NCI-H128 (cell line): ENCODE data around the gene LILRB3.
"Not testable (repeated sequence)": the region's sequence is repeated elsewhere in the genome, so short reads cannot be mapped to it uniquely, and the experiment has no call there.

Source experiments
- DNase-seq: peaks from one replicate; lab custom pipeline; 2025; ENCODE audit not compliant: unreplicated experiment; lab: John Stamatoyannopoulos, UW

Gene LILRB3

DNA sequence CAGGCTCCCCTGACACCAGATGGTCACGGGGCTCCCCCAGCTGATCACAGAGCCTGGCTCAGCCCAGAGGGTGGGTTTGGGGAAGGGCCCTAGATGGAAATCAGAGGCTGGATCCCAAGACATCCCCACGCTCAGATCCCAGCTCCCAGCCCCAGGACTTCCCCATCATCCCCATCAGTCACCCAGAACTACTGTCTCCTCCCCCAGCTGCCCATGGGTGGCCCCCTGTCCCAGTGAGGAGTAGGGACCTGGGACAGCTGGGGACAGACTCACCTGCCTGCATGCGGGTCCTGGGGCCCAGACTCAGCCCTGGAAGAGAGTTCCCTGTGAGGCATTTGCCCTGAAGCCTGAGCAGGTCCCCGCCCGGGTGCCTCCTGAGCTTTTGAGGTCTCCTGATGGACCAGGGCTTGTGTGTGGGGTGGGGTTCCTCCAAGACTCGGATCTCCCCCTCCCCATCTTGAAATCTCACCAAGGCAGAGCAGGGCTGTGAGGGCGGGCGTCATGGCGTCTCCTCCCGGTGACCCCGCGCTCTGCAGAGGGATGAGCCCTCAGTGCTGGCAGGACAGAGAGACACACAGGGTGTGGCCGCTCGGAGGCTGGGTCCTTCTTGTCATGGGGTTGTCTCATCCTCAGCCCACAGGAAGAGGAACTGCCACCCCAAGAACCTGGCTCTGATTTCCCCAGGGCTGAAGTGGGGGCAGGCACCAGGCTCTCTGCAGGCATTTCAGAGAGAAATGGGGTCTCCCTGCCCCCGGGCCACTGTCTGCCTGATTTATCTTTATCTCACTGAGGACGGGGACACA is at the start of gene LILRB3:
Gene LILRB3 (minus strand): TSS at position 534 of the 803 bp plus-strand sequence. CDS start 31 bp downstream, at position 503.
- DNase-seq: not testable (repeated sequence)

DNA sequence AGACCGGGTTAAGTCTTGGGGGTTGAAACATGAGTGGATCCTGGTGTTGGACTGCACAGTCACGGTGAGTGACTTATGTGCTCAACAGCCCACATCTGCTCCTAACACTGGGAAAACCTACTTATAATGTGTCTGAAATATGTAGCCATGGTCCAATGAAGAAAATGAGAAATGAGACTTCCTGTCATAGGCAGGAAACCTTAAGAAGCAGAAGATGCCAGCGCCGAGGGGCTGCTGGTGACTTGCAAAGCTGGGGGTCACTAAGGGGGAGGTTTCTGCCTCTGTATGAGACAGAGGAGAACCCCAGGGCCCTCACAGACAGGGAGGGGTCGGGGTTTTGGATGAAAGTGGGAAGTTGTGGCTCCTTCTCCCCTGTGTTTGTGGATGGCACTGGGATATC is 49.4 kb upstream of the LILRB3 start:
- DNase-seq: not testable (repeated sequence)

DNA sequence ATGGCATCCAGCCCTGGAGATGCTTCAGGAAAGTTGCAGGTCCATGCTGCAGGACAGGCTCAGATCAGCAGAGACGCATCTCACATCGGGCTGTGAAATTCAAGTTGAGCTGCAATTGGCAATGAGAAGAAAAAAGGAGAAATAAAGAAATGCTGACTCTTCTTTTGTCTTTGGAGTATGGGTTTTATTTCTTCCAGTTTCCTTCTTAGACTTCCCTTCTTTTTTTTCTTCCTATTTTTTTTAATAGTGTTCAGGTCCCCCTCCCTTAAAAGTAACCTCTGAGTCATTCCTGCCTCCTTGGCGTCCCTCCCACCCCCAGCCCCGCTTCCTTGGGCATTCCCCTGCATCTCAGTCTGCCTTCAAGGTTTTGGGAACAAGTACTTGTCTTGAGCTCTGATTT is 48.8 kb upstream of the LILRB3 start:
- DNase-seq: not testable (repeated sequence)

DNA sequence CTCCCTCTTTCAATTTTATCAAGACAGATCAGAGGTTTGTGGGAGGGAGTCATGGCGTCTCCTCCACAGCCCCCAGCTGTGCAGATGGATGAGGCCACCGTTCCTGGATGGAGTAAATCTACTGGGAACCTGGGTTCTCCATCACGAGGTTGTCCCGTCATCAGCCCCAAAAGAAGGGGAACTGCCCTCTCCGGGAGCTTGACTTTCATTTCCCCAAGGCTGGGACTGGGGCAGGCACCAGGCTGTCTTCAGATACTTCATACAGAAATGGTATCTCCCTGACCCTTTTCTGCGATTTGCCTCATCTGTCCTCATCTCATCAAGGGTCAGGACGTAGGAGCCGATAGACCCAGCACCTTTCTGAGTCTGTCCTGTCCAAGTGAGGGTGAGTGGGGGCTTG is 48.3 kb upstream of the LILRB3 start:
- DNase-seq: no peak

DNA sequence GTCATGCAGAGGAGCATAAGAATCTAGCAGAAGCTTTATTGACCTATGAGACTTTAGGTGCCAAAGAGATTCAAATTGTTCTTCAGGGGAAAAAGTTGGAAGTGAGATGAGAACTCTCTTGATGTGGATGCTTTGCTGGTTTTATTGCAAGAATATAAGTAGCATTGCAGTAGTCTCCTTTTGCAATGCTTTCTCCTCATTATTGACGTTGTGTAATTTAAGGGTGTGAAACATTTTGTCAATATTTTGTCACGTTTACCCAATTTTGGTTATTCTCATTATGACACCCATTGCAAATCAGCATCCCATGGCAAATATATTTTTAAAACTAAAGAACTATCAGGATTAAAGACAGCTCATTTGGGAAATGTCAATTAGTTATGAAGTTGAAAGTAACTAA is 46.1 kb upstream of the LILRB3 start:
- no peak for DNase-seq

DNA sequence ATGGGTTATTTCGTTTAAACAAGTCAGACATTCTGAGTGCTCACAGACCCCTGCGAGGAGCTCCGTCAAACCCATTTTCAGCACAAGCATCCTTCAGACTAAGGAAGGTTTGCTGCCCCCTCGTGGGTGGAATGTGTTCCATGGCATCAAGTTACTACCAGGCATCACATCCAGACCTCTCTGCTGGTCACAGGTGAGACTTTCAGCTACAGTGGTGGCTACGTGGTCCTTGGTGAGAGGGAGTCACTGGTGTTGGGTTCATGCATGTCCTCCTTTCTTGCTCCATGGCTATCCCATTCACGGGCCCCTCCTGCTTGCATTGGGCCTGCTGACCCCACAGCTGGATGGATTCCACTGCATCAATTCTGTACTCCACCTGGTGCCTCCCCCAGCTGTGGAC is 43.3 kb upstream of the LILRB3 start:
- no peak for DNase-seq

DNA sequence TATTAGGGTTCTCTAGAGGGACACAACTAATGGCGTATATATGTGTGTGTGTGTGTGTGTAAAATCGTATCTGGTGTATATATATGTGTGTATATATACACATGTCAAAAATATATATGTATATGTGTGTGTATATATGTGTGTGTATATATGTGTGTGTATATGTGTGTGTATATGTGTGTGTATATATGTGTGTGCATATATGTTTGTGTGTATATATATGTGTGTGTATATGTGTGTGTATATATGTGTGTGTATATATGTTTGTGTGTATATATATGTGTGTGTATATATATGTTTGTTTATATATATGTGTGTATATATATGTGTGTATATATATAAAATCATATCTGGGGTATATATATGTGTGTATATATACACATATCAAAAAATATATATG is 39.7 kb upstream of the LILRB3 start:
- no peak for DNase-seq

DNA sequence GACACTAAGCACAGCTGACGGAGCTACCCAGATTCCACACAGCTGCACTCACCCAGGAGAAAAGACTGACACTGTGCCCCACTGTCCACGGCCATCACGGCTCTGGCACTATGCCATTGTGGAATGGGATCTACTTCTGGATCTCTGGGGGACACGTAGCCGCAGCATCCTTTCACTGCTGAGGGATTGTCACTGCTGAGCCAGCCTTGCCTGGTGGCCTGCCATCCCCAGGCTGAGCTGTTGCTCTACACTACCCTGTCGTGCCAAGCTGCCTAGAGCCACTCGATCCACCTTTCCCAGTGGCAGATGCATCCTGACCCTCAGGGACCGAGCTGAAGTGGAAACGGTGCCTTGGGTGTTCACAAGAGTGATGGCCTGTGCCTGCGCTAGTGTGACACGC is 39.3 kb upstream of the LILRB3 start:
- DNase-seq: no peak

DNA sequence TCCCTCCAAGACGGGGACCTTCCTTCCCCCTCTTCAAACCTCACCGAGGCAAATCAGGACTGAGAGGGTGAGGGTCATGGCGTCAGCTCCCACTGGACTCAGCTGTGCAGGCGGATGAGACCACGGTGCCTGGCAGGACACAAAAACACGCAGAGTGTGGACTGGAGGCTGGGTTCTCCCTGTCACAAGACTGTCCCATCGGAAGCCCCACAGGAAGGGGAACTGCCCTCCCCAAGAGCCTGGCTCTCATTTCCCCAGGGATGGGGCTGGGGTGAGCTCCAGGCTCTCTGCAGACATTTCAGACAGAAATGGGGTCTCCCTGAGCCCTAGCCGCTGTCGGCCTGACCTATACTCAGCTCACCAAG is 34.3 kb upstream of the LILRB3 start, which contains the start of gene LILRB5:
Gene LILRB5 (minus strand): TSS at position 158 of the 365 bp plus-strand sequence. CDS start 80 bp downstream, at position 78.
- DNase-seq: no peak

DNA sequence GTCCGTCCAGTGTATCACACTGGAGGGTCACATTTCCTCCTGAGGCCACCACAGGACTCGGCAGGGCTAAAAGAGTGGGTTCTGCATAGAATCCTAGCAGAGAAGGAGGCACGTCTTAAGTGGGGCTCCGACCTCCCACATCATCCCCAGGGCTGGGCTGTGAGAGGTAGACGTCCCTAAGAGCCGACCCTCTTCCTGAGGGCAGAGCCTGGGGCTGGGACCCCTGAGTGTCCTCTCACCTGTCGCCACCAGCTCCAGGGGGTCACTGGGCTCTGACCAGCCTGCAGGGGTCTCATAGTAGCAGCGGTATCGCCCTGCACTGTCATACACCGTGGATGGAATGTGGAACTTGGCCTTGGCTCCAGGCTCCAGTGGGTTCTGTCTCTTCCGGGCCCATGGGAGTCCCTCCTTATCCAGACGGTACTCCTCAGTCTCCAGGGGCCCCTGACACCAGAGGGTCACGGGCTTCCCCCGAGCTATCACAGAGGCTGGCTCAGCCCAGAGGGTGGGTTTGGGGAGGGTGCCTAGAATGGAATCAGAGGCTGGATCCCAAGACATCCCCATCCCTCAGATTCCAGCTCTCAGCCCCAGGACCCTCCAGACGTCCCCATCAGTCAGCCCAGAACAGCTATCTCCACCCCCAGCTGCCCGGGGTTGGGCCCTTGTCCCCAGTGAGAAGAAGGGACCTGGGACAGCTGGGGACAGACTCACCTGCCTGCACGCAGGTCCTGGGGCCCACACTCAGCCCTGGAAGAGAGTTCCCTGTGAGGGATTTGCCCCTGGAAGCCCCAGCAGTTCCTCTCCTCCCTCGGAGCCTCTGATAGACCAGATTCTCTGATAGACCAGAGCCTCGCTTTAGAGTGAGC is 33.7 kb upstream of the LILRB3 start:
- no peak for DNase-seq

DNA sequence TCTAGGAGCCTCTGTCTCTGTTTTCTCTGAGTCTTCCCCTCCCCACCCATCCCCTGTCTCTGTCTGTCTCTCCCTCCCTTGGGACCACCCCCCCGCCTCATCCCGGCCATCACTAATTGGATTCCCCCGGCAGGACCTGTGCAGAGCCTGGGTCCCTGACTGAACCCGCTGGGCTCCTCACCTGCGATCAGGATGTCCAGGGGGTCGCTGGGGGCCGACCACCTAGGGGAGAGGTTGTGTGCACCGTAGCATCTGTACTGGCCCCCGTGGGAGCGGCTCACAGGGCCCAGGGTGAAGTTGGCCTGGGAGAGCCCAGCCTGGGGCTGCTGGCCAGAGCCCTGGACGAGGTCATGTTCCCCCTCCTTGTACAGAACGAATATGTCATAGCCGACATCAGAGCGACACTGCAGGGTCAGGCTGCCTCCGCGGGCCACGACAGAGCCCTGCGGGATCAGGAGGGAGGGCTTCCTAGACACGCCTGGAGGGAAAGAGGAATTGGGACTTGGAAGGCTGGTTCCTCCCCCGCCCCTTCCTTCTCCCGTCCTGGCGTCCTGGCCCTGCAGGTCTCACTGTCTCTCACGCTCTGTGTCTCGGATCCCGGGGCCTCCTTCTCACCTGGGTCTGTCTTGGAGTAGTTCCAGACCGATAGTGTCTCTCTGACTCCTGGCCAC is 32.4 kb upstream of the LILRB3 start:
- DNase-seq: no peak

DNA sequence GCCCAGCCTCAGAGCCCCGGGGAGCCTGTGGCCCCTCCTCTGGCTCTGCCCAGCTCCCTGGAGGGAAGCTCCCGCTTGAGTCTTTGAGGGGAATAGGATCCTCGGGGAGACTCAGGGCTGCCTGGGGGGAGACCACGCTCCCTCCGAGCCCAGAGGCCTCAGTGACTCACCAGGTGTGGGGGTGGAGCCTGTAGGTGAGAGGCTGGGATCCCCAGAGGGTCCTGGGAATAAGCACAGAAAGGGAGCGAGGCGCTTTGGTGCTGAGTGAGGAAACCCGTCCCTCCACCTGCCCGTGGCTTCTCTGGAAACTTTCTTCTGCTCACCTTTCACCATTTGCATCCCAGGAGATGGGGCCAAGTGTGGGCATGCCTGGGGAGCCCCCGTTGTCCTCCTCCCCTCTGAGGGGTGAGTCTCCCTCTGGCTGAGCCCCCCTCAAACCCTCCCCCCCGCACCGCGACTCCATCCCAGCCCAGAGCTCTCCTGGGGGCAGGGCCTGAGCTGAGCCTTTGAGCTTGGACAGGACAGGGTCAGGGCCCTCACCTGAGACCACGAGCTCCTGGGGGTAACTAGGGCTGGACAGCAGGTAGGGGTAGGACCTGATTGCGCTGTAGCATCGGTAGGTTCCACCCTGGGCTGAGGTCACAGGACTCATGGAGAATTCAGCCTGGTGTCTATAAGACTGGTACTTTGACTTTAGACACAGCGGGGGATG is 31.5 kb upstream of the LILRB3 start:
- DNase-seq: no peak

DNA sequence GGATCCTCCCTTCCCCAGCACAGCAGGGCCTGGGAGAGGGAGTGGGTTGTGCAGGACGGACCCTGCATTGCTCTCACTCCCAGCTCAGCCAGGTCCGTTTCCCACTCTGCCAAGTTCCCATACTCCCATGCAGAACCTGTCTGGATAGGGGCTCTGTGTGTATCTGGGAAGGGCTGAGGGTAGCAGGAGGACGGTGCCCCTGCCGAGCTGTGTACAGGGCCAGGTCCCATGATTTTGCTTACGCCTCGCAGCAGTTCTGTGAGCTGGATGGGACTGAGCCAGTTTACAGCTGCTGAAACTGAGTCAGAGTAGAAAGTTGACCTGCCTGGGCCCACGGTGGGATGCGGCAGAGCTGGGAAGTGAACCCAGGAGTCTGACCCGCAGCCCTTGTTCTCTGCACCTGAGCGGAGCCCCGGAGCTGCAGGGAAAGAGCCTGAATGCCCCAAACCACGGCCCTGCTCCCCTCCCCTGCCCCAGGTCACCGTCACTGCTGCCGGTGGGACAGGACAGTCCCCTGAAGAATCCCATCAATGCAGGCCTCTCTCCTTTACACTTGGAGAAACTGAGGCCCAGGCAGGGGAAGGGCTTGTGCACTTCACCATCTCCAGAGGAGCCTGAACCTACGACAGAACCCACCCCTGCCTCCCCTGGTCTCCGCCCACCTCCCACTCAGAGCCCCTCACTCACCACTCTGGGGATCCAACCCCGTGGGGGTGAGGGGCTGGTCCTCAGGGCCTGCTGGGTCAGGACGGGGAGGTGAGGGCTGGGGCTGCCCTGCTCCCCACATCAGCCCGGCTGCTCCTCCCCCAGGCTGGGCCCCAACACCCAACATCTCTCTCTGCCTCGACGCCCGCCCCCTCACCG is 30.8 kb upstream of the LILRB3 start:
- no peak for DNase-seq

DNA sequence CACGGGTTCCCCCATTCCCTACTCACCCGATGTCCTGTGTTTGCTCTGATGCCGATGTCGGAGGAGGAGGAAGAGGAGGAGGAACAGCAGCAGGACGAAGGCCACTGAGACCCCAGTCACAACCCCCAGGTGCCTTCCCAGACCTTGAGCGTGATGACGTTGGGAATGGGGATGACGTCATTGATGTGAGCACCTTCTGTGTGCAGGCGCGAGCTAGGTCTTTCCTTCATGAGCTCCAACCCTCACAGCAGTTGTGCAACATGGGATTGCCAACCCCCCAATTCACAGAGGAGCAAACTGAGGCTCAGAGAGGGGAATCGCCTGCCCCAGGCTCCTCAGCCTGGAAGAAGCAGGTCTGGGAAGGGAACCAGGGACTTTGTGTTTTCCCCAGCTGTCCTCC is 30.0 kb upstream of the LILRB3 start:
- DNase-seq: no peak

DNA sequence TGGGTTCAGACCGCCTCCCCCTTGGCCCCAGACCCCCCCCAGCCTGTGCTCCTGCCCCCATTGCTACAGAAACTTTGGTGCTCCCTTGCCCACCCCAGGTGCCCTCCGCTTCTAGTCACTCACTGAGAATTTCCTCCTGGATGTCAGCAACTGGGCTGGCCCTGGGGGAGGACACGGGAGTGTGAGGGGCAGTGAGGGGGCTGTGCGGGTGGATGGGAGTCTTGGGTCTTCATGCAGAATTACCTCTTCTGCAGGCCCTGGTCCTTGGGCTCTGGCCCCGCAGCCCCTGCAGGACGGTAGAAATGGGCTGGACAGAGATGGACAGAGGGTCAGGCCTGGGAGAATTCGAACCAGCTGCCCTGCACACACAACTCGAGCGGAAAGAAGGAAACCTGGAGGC is 29.4 kb upstream of the LILRB3 start:
- no peak for DNase-seq

DNA sequence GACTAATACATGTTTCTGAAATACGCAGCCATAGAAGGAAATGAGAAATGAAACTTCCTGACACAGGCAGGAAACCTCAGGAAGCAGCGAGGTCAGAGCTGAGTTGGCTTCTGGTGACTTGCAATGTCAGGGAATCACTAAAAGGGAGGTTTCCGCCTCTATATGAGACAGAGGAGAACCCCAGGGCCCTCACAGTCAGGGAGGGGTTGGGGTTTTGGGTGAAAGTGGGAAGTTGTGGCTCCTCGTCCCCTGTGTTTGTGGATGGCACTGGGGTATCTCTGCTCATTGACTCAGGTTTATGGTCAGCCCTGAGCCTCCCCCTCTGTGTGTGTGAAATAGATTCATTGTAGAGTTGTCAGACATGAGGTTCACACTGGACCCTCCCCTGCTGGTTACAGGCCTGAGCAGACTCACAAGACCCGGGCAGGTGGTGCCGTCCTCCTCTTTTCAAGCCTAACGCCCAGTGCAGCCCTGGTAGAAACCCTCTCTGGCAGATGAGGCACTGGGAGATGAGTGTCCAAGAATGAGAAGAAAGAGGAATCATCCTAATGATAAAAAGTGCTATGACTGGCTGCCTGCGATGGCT is 25.3 kb upstream of the LILRB3 start:
- DNase-seq: no peak

DNA sequence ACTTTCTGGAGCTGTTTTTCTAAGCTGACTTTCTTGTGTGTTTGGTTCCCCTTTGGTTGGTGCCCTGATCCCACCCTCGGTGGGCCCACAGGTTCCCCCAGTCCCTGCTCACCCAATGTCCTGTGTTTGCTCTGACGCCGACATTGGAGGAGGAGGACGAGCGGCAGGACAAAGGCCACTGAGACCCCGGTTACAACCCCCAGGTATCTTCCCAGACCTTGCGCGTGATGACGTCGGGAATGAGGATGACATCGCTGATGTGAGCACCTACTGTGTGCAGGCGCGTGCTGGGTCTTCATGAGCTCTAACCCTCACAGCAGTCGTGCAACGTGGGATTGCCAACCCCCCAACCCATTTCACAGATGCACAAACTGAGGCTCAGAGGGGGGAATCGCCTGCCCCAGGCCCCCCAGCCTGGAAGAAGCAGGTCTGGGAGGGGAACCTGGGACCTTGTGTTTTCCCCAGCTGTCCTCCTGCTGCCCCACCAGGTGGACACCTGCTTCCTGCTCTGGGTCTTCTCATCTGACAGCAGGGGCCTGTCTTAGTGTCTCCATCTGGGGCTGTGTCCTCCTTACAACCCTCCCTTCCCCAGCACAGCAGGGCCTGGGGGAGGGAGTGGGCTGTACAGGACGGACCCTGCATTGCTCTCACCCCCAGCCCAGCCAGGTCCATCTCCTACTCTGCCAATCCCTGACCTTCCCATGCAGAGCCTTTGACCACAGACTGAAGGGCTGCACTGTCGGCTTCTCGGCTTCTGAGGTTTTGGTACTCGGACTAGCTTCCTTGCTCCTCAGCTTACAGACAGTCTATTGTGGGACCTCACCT is 24.5 kb upstream of the LILRB3 start:
- no peak for DNase-seq

DNA sequence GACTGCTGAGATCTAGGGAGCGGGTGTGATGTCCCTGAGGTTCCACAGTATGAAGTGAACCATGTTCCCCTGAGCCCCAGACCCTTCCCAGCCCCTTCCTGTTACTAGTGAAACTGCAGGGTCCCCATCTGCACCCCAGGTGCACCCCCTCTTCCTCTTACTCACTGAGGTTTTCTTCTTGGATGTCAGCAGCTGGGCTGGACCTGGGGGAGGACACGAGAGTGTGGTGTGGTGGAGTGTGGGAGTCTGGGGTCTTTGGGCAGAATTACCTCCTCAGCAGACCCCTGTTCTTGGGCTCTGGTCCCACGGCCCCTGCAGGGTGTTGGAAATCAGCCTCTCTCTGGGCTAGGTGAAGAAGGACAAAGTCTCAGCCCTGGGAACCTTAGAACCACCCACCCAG is 23.1 kb upstream of the LILRB3 start:
- DNase-seq: no peak

DNA sequence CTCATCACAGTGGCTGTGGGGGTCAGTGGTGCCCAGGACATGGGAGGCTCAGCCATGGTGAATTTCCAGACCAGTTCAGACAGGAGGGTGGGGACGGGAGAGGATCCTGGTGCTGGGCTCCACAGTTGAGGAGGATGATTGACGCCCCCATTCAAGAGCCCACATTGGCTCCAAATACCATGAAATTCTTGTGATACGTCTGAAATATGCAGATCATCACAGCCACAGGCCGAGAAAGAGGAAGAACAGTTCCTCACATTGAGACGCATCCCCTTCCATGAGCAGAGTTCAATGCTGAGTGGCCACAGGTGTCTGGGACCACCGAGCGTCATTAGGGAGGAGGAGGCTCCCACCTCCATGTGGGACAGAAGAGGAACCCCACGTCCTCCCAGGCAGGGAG is 21.0 kb upstream of the LILRB3 start:
- DNase-seq: not testable (repeated sequence)
